Measurements from ENCODE around the gene ZNF629.

The ZNF629 gene

DNA sequence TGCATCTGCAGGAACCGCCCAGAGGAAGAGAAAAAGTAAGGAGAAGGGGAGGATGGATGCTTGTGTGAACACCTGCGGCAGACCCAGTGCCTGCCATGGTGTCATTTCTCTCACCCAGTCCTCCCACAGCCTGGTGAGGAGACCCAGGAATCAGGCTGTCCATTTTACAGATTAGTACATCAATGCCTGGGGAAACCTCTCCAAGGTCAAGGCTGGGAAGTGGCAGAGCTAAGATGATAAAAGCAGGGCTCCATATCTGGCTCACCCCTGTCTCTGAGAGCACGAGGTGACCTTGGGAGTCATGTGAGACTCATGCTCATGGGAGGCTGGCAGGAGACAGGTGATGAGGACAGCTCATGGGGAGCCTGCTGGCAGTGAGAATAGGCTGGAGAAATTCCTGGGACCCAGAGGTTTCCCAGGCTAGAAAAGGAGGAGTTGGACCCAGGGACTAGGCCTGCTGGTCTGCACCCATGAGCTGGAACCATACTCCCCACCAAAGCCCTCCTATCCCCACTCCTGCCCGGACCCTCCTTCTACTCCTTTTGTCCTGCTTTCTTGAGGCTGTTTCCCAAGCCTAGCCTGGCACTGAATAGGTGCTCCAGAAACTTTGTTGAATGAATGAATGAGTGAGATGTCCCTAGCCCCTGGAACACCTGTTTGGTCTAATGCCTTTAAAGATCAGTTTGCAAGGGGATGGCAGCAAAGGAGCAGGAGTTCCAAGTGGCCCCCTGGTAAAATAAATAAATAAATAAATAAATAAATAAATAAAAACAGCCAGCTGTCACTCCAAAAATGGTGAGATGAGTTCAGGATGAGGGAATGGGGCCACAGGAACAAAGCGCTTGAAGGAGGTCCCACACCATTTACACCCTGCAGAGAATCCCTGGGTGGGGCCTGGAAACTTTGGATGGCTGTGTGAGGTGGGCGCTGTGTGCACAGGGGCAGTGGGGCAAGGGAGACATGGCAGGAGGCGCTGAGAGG lies 1.6 kb downstream of the ZNF629 start:
- DNase-seq: no peak

GRCh38 chr16:30784215-30784614 lies 2.8 kb downstream of the ZNF629 start:
- DNase-seq: no peak

DNA sequence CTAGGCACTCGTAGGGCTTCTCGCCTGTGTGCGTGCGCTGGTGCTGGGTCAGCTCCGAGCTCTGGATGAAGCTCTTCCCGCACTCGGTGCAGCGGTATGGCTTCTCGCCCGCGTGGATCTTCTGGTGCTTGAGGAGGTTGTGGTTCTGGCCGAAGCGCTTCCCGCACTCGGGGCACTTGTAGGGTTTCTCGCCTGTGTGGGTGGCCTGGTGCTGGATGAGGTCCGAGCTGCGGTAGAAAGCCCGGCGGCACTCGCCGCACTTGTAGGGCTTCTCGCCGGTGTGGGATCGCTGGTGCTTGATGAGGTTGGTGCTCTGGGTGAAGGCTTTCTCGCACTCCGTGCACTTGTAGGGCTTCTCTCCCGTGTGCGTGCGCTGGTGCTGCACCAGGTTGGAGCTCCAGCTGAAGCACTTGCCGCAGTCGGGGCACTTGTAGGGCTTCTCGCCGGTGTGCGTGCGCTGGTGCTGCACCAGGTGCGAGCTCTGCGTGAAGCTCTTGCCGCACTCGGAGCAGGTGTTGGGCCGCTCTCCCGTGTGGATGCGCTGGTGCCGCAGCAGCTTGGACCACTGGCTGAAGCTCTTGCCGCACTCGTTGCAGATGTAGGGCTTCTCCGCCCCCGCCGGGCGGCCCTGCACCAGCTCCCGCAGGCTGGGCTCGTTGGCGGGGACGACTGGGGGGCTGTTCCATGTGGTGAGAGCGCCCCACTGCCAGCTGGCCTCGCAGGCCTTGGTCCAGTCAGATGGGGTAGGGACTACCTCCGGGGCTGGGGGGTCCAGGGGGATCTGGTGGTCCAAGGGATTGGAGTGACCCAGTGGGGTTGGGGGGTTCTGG lies 3.5 kb downstream of the ZNF629 start:
- no peak for DNase-seq

GRCh38 chr16:30782486-30783279 lies 4.3 kb downstream of the ZNF629 start:
- DNase-seq: no peak

GRCh38 chr16:30780549-30780948 lies 6.5 kb downstream of the ZNF629 start:
- no peak for DNase-seq

GRCh38 chr16:30780021-30780420 lies 7.0 kb downstream of the ZNF629 start:
- DNase-seq: no peak

GRCh38 chr16:30779596-30779995 lies 7.4 kb downstream of the ZNF629 start:
- DNase-seq: no peak

GRCh38 chr16:30778549-30779244 lies 8.3 kb downstream of the ZNF629 start:
- DNase-seq: peak; percentile 18

- DNase-seq: no peak
These were observed 9.3 kb downstream of the ZNF629 start for GRCh38 chr16:30777591-30778297.

- DNase-seq: peak; percentile 91
These were observed 11.4 kb downstream of the ZNF629 start for GRCh38 chr16:30775392-30776188.

DNA sequence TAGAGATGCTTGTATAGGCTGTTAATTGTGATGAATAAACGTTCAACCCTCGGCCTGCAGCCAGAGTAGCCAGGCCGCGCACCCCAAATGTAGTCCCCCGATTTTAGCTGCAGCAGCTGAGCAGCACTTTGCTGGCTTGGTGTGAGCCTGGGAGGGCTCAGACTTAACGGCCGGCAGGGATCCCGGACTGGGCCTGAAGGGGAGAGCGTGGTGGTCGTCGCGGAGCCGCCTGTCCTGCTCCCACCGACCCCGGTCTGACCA lies 11.9 kb downstream of the ZNF629 start:
- no peak for DNase-seq

- no peak for DNase-seq
These were observed 12.5 kb downstream of the ZNF629 start for GRCh38 chr16:30774367-30775130.

GRCh38 chr16:30773826-30774225 lies 13.2 kb downstream of the ZNF629 start:
- DNase-seq: no peak

DNA sequence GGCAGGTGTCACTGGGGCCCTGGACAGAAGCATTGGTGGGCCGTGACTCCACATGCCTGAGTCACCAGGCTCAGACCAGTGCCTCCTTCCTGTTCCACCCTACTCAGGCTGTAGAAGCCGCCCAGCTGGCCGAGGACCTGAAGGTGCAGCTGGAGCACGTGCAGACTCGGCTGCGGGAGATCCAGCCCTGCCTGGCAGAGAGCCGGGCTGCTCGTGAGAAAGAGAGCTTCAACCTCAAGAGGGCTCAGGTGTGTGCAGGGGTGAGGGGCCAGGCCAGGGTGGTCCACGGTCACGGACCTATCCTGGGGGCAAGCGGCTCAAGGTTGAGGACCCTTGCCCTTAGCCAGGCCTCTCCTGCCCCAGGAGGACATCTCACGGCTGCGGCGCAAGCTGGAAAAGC lies 15.3 kb downstream of the ZNF629 start:
- no peak for DNase-seq

DNA sequence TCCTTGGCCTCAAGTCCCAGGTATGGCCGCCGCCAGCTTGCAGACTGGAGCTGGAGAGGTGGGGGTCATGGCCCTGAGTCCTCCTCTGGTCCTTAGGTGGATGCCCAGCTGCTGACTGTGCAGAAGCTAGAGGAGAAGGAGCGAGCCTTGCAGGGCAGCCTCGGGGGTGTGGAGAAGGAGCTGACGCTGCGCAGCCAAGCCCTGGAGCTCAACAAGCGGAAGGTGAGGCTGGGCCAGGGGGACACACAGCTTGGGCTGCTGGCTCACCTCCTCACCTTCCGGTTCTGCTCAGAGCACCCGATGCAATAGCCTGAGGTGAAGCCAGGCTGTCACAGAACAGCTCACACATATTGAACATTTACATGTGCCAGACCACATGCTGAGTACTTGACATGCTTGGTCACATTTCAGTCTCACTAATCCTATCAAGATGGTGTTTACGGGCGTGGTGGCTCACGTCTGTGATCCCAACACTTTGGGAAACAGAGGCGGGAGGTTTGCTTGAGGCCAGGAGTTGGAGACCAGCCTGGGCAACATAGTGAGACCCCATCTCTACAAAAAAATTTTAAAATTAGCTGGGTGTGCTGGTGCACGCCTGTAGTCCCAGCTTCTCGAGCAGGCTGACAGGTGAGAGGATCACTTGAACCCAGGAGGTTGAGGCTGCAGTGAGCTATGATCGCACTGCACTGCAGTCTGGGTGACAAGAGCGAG lies 17.5 kb downstream of the ZNF629 start:
- DNase-seq: no peak

GRCh38 chr16:30768583-30769181 lies 18.3 kb downstream of the ZNF629 start:
- no peak for DNase-seq

DNA sequence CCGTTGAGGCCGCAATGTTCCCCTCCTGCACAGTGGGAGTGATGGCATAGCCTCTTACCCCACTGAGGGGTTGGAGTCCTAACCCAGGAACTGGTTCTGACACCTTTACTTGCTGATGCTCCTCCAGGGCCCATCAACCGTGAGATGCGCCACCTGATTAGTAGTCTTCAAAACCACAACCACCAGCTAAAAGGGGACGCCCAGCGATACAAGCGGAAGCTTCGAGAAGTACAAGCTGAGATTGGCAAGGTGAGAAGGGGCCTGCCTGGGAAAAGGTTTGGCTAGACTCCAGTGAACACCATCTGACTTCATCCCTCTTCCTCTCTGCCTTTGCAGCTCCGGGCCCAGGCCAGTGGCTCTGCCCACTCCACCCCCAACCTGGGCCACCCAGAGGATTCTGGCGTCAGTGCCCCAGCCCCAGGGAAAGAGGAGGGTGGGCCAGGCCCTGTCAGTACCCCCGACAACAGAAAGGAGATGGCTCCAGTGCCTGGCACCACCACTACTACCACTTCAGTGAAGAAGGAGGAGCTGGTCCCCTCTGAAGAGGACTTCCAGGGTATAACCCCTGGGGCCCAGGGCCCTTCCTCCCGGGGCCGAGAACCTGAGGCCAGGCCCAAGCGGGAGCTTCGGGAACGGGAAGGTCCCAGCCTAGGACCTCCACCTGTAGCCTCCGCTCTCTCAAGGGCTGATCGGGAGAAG lies 19.1 kb downstream of the ZNF629 start:
- no peak for DNase-seq

- DNase-seq: no peak
These were observed 20.1 kb downstream of the ZNF629 start for GRCh38 chr16:30766933-30767284.

Measured in NCI-H82 (cell line).